HepG2 (cell line): ENCODE measurements around the gene MARF1. TPM values are rescaled to one million over a fixed set of nuclear protein-coding genes. Genes with fewer than 3 reads are reported as not detected.

Source experiments
- CEBPZ ChIP-seq: IDR thresholded peaks from 2 replicates; pipeline ENCODE4 v1.6.1; 2012; ENCODE audit warnings: low read length, improper control_type of control experiment
- IKZF5 ChIP-seq: IDR thresholded peaks from 2 replicates; pipeline ENCODE4 v1.6.1; 2018; ENCODE audit warnings: missing genetic modification reagents, mild to moderate bottlenecking, missing compliant biosample characterization
- ISX ChIP-seq: sonication (generic); formaldehyde crosslinking; conservative IDR thresholded peaks from 2 replicates; pipeline ENCODE4 v1.5.0; 2020; ENCODE audit warnings: missing genetic modification reagents
- MIER2 ChIP-seq: IDR thresholded peaks from 2 replicates; pipeline ENCODE4 v1.6.1; 2016; ENCODE audit warnings: missing biosample characterization, missing genetic modification reagents
- PBX2 ChIP-seq: IDR thresholded peaks from 2 replicates; pipeline ENCODE4 v1.6.1; 2016; ENCODE audit warnings: control low read depth
- SMAD1 ChIP-seq: sonication (generic); formaldehyde crosslinking; IDR thresholded peaks from 2 replicates; pipeline ENCODE4 v1.4.0; 2020; ENCODE audit warnings: missing genetic modification reagents, low read depth, mild to moderate bottlenecking, borderline replicate concordance
- SP4 ChIP-seq: sonication (generic); formaldehyde crosslinking; IDR thresholded peaks from 2 replicates; pipeline ENCODE4 v1.8.1; 2023; ENCODE audit warnings: mild to moderate bottlenecking, missing genetic modification reagents
- THRA ChIP-seq: sonication (generic); formaldehyde crosslinking; IDR thresholded peaks from 2 replicates; pipeline ENCODE4 v1.4.0; 2020; ENCODE audit warnings: missing genetic modification reagents, borderline replicate concordance
- TIGD3 ChIP-seq: sonication (generic); formaldehyde crosslinking; IDR thresholded peaks from 2 replicates; pipeline ENCODE4 v1.5.1; 2020; ENCODE audit warnings: mild to moderate bottlenecking, missing genetic modification reagents, borderline replicate concordance
- ZNF10 ChIP-seq: sonication (generic); formaldehyde crosslinking; IDR thresholded peaks from 2 replicates; pipeline ENCODE4 v1.4.0; 2020; ENCODE audit warnings: mild to moderate bottlenecking, low read depth, missing genetic modification reagents, borderline replicate concordance
- ZNF3 ChIP-seq: IDR thresholded peaks from 2 replicates; pipeline ENCODE4 v1.7.0; 2017; ENCODE audit warnings: inconsistent platforms
- ZNF556 ChIP-seq: sonication (generic); formaldehyde crosslinking; IDR thresholded peaks from 2 replicates; pipeline ENCODE4 v1.4.0; 2020; ENCODE audit warnings: mild to moderate bottlenecking, missing genetic modification reagents, borderline replicate concordance
- ZNF572 ChIP-seq: sonication (generic); formaldehyde crosslinking; IDR thresholded peaks from 2 replicates; pipeline ENCODE4 v1.5.1; 2020; ENCODE audit warnings: mild to moderate bottlenecking, missing genetic modification reagents
- ZNF619 ChIP-seq: sonication (generic); formaldehyde crosslinking; IDR thresholded peaks from 2 replicates; pipeline ENCODE4 v1.4.0; 2020; ENCODE audit warnings: mild to moderate bottlenecking, missing genetic modification reagents
- ZNF678 ChIP-seq: sonication (generic); formaldehyde crosslinking; IDR thresholded peaks from 2 replicates; pipeline ENCODE4 v1.4.0; 2020; ENCODE audit warnings: mild to moderate bottlenecking, missing genetic modification reagents
- ZNF691 ChIP-seq: sonication (generic); formaldehyde crosslinking; IDR thresholded peaks from 2 replicates; pipeline ENCODE4 v1.4.0; 2020; ENCODE audit warnings: missing genetic modification reagents, low read depth, mild to moderate bottlenecking, borderline replicate concordance
- ZNF710 ChIP-seq: sonication (generic); formaldehyde crosslinking; IDR thresholded peaks from 2 replicates; pipeline ENCODE4 v1.5.0; 2020; ENCODE audit warnings: mild to moderate bottlenecking, missing genetic modification reagents, borderline replicate concordance
- polyA plus RNA-seq, 8 experiments: library from polyadenylated mRNA; depleted of rRNA in 3 of 8; stranded (reverse) in 7 of 8; unstranded in 1 of 8; fragments of >200 nt; fragmentation: Illumina TruSeq in 4 of 8; extraction: Trizol in 4 of 8; gene quantifications; 2 replicates each; pipeline versions ENCODE4 v1.2.1 to v1.2.3, GENCODE V29; 2011 to 2016; ENCODE audit warnings: low read depth in 4 of 8, missing spikeins in 1 of 8, mixed read lengths in 1 of 8; ENCODE audit not compliant: insufficient read depth in 1 of 8
- total RNA-seq, 5 experiments: library from RNA; depleted of rRNA; stranded (reverse); fragments of >200 nt; fragmentation: Illumina TruSeq; extraction: Trizol; gene quantifications; 2 replicates each; pipeline ENCODE4 v1.2.3, GENCODE V29; 2016; ENCODE audit warnings: low read depth in 1 of 5

Gene MARF1
- total and polyA plus RNA-seq, 2 of the 13 experiments (the other 11 are each of a cell fraction or from before 2014, with no cell fraction given) = 8.7 to 20.7 TPM

- TF ChIP-seq PBX2 = no peak
- TF ChIP-seq ZNF691 (CRISPR knock-in tag) = peak; percentile 45; the same call in 1 of the 2 replicates
- TF ChIP-seq SMAD1 (CRISPR knock-in tag) = no peak
- no peak for TF ChIP-seq IKZF5
- no peak for TF ChIP-seq ZNF3 (CRISPR knock-in tag)
- TF ChIP-seq ZNF678 (CRISPR knock-in tag) = no peak; the same call in 1 of the 2 replicates
- no peak for TF ChIP-seq TIGD3 (CRISPR knock-in tag)
- peak; percentile 41; the same call in 1 of the 2 replicates for TF ChIP-seq THRA (CRISPR knock-in tag)
- no peak for TF ChIP-seq ZNF572
- no peak for TF ChIP-seq SP4 (CRISPR knock-in tag)
- peak; percentile 84; the same call in 1 of the 2 replicates for TF ChIP-seq ZNF556 (CRISPR knock-in tag)
- TF ChIP-seq ISX (CRISPR knock-in tag) = no peak
- TF ChIP-seq MIER2 (CRISPR knock-in tag) = no peak; the same call in 1 of the 2 replicates
- no peak; the same call in 1 of the 2 replicates for TF ChIP-seq ZNF619 (CRISPR knock-in tag)
- no peak for TF ChIP-seq CEBPZ
- TF ChIP-seq ZNF10 (CRISPR knock-in tag) = 0 out of 2 replicates have a peak, but pooled peaks have one; percentile 65
- no peak for TF ChIP-seq ZNF710 (CRISPR knock-in tag)
Measured at GRCh38 chr16:15607700-15608396, 35.1 kb downstream of the MARF1 start (continued).
